Left cardiac atrium (tissue), 4 donors: ENCODE results near the gene ABLIM2. TPM values are rescaled to one million over a fixed set of nuclear protein-coding genes. Genes with fewer than 3 reads are reported as not detected.
A peak's percentile ranks its signal among the peaks of the same experiment; 100 is the strongest.
"Not testable (repeated sequence)": the region's sequence is repeated elsewhere in the genome, so short reads cannot be mapped to it uniquely, and the experiment has no call there.

Experiments
- ATAC-seq, 2 donors: fragments of 200-7000 bp; cut with Tn5 transposase; one replicate each; pipeline ENCODE4 v1.9.1; 2020; ENCODE audit warnings: mild to moderate bottlenecking in 2 of 2, moderate library complexity in 2 of 2
- DNase-seq: peaks from one replicate; pipeline ENCODE4 v3.0.0-alpha.2; 2020
- intact Hi-C, 2 donors: fragments of 100-400 bp; cut with DNase I; formaldehyde crosslinking; loops; one replicate each; pipeline versions ENCODE4 v1.14.1 to v1.15.1; 2022 to 2023
- microRNA-seq, 2 donors: library from miRNA; unstranded; fragments of <30 nt; microRNA quantifications; one replicate each; pipeline ENCODE4 v1.2.0, GENCODE V29; 2020
- total RNA-seq, 2 donors: library from RNA; stranded (reverse); fragmentation: NEBNext Ultra II Directional; extraction: Animal tissue kit (Norgen Biotek cat#: 25700); gene quantifications; one replicate each; pipeline ENCODE4 v1.2.1, GENCODE V29; 2021
- donor health status: DM: no; HTN: yes; CAD: no.
- donor health status: DM: no; HTN: yes; CAD: no; lungs with severe emphysema.
- donor health status: DM: yes; HTN: yes; CAD: no.
- donor health status: Dilated cardiomyopathy.

Gene ABLIM2
- total RNA-seq, 2 donors from 2014 or later = 14.3 to 23.1 TPM

- intact Hi-C loops = loop anchor here (5.0 to 10.0 kb wide), 3 partner anchors 63 to 131 kb away; no protein-coding TSS in a partner anchor
- ATAC-seq (no peak), DNase-seq (no peak)
These were observed 220.4 kb downstream of the ABLIM2 start for GRCh38 chr4:7938266-7938608.

- intact Hi-C loops = loop anchor here (5.0 to 10.0 kb wide), 3 partner anchors 62 to 130 kb away; no protein-coding TSS in a partner anchor
- DNase-seq (no peak), ATAC-seq (no peak)
These were observed 221.6 kb downstream of the ABLIM2 start for GRCh38 chr4:7937006-7937405.

DNA sequence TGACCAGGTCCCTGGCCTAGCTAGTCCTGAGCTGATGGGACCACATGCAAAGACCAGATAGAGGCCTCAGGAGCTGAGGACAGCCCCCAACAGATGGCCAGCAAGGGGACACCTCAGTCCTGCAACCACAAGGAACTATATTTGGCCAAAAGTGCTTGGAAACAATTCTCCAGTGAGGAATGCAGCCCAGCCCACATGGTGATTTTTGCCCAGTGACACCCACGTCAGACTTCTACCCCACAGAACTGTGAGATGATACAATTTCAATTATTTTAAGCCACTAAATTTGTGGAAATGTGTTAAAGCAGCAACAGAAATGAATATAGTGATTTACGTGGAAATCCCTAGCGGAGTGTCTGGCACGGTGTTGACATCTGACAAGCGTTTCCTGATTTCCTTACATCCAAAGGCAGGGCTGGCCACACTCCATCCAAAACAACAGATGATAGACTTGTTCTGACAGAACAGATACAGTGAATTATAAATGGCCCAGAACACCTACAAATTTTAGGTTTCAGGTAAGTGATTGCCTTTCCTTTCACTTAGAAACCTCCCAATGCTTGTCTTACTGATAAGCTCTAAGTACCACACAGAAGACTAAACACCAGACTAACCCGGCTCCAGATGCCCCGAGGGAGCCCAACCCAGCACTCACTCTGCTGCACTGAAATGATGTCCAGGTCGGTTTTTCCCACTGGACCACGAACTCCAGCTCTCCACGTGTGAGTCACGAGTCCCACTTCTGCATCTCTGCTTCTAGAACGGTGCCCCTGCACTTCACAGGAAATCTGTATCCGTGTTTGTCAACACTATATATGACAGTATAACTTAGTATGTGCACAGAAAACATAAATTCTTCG lies 224.7 kb downstream of the ABLIM2 start:
- DNase-seq = peak; percentile 48
- ATAC-seq = no peak
- intact Hi-C loops = loop anchor here (10.0 kb wide), 2 partner anchors 59 to 69 kb away; no protein-coding TSS in a partner anchor

DNA sequence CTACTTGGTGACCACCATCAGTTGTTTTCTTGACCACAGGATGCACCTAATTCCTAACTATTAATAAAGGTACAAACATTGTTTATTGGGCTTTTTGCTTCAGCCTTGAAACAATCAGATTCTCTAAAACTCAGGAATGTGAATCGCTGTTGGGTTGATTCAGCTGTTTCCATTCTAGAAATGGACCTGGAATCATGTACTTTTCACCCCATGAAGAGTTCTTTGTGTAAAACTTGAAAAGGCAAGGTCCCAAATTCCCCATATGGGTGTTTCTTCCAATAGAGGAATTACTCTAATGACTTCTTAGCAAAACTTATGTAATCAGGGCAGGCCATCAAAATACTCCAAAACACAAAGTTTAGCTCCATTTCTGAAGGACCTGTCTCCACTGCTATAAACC lies 226.3 kb downstream of the ABLIM2 start:
- no peak for ATAC-seq
- intact Hi-C loops = loop anchor here (10.0 kb wide), 2 partner anchors 57 to 67 kb away; no protein-coding TSS in a partner anchor
- DNase-seq = no peak

DNA sequence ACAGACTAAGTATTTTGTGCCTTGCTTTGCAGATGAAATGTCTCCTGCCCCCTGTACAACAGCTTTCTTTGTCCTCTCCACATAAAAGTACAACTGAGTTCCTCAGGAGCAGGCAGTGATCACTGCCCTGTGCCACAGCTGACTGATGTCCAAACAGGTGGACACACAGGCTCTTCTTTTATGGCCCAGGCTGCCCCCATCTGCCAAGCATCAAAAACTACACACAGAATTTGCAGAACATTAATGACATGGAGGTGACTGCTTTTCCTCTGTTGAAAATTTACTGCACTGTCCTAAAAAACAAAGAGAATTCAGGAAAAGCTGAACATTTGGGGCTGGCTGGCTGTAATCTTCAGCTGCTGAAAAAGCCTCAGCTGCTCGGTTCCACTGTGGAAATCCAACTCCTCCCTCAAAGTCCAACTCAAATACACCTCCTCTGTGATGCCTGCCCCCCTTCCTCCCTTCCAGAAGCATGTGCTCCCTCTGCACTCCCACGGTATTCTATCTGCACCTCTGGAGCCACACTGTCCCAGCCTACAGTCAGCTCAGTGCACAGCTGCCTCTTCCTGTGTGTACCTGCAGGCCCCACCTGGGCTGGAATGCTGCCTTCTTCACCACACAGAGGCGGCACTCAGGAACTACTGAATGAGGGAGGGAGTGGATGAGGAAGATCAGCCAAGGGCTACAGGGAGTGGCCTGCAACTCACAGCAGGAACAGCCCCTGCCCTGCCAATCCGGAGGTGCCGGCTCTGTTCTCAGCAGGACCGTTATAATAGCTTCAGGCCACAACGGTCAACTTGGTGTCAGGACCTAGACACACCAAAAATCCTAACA lies 229.3 kb downstream of the ABLIM2 start:
- intact Hi-C loops = no loop called here
- DNase-seq (no peak), ATAC-seq (peak; percentile 48 to 74)

DNA sequence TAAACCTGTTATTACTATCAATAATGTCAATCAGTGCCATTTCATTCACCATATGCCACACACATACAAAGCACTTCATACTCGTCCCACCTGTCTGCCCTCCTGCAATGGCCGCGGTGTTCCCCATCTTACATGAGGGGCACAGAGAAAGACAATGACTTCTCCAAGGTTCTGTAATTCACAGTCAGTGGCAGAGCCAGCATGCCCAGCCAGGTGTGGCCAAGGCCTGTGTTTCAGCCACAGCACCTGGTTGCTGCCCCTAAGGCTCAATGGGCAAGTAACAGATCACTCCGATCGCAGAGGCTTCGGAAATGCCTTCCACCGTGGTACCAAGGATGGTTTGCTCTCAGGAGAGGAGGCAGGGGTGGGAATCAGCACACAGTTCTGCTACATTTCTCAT lies 229.9 kb downstream of the ABLIM2 start:
- no peak for ATAC-seq
- intact Hi-C loops = no loop called here

DNA sequence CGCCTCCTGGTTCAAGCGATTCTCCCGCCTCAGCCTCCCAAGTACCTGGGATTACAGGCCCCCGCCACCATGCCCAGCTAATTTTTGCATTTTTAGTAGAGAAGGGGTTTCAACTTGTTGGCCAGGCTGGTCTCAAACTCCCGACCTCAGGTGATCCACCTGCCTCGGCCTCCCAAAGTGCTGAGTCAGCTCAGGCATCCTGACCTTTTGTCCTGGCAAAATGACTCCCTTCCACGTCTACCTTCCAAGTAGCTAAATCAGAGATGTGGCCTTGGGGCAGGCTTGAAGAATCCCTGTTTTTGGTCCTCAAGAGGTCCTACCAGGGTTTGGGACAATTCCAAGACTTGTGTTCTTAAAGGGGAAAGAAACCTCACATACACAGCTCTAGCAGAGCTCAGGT lies 231.8 kb downstream of the ABLIM2 start:
- DNase-seq = no peak
- intact Hi-C loops = no loop called here
- ATAC-seq = no peak

More for the DNA sequence above, 229.9 kb downstream of the ABLIM2 start:
- DNase-seq = no peak

DNA sequence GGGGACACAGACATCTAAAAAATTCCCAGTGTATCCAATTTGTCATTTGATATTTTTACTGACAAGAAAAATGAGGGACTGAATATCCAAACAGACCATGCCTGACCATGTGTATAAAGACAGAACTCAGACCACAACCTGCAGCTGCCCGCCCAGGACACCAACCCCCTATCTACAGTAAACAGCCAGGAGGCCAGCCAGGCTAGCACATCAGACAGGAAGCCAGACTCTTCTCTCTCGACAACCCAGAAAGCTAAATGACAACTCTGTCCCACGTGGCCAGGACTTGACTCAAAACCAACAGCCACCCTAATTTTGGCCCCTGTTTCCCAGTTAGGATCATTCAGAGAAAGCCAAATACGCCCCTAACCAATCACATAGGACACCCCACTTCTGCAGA lies 234.0 kb downstream of the ABLIM2 start:
- intact Hi-C loops = no loop called here
- ATAC-seq (peak in 1 of 2 donors; percentile 24), DNase-seq (no peak)

GRCh38 chr4:7924163-7924562 lies 234.4 kb downstream of the ABLIM2 start:
- no peak for ATAC-seq
- intact Hi-C loops = no loop called here
- DNase-seq = no peak

GRCh38 chr4:7922466-7922865 lies 236.1 kb downstream of the ABLIM2 start:
- no peak for ATAC-seq
- intact Hi-C loops = no loop called here

DNA sequence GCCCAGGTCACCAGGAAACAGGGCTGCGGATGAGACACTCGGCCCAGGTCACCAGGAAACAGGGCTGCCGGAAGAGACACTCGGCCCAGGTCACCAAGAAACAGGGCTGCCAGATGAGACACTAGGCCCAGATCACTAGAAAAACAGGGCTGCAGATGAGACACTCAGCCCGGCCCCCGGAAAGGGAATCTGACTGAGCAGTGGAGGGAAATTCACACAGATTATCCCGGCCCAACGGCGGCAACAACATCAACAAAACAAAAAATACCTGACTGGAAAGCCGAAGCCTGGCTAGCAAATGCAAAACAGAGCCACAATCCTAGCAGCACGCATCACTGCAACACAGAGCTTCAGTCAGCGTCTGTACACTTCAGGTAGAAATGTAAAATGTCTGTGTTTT lies 239.6 kb downstream of the ABLIM2 start:
- intact Hi-C loops = no loop called here
- ATAC-seq (no peak), DNase-seq (no peak)

More at GRCh38 chr4:7922466-7922865, 236.1 kb downstream of the ABLIM2 start:
- DNase-seq = no peak

- DNase-seq, intact Hi-C loops, ATAC-seq: not testable (repeated sequence)
These were observed 240.4 kb downstream of the ABLIM2 start for GRCh38 chr4:7918187-7918586.

GRCh38 chr4:7917669-7918068 lies 240.9 kb downstream of the ABLIM2 start:
- ATAC-seq (no peak), DNase-seq (no peak)
- intact Hi-C loops = no loop called here

- ATAC-seq = no peak
- no peak for DNase-seq
- intact Hi-C loops = no loop called here
These were observed 242.8 kb downstream of the ABLIM2 start for GRCh38 chr4:7915875-7916242.

Small RNA genes lying within 50 kb of the gene (microRNA-seq; reads per million reads assigned to microRNA genes)
- gene MIR95 = 93.4 to 974 reads per million in 2 donors

Other genes with a start within 250 kb of the ABLIM2 start
- 10 to 100 TPM; 19.6 to 33.3 TPM for gene AFAP1, start 219.0 kb downstream of the ABLIM2 start, total RNA-seq
- gene SH3TC1, start 40.5 kb upstream of the ABLIM2 start, total RNA-seq = 10 to 100 TPM; 11.7 to 30.9 TPM
- gene HTRA3, start 110.9 kb upstream of the ABLIM2 start, total RNA-seq = 10 to 100 TPM; 48.5 to 78.2 TPM